B cell (primary cell): ENCODE results near the gene METTL21A. TPM values are rescaled to one million over a fixed set of nuclear protein-coding genes. Genes with fewer than 3 reads are reported as not detected.

Experiments
- ATAC-seq: fragments of 200-7000 bp; cut with Tn5 transposase; one replicate; pipeline ENCODE4 v1.10.0; 2021; ENCODE audit warnings: low read depth, mild to moderate bottlenecking, moderate number of reproducible peaks, moderate library complexity
- CTCF ChIA-PET: fragments of 350-600 bp; sonication (Branson Sonifier 250); formaldehyde crosslinking; loops from one replicate; lab custom pipeline; 2021; ENCODE audit warnings: antibody characterized with exemption, inconsistent platforms; lab: Charles Lee
- POLR2A ChIA-PET: fragments of 350-600 bp; sonication (Branson Sonifier 250); formaldehyde crosslinking; loops from one replicate; lab custom pipeline; 2021; ENCODE audit warnings: antibody characterized with exemption; lab: Charles Lee
- DNase-seq: peaks from one replicate; pipeline ENCODE4 v3.0.0; 2013
- H2AFZ ChIP-seq: 2 replicates; pipeline ENCODE4 v1.6.1; 2012; ENCODE audit warnings: mild to moderate bottlenecking, low read depth, low read length; ENCODE audit not compliant: insufficient read depth, poor library complexity, severe bottlenecking
- H3K27ac ChIP-seq, 2 donors: 1 replicate in 1 of 2; 2 replicates in 1 of 2; pipeline ENCODE4 v1.5.1; 2012 to 2013; ENCODE audit warnings: low read length in 2 of 2, mild to moderate bottlenecking in 2 of 2, moderate library complexity in 1 of 2
- H3K27me3 ChIP-seq, 4 experiments: fragments of 200-600 bp in 1 of 4; sonication (generic) in 1 of 4; replicated peaks in 1 of 4; 1 replicate in 2 of 4; 2 replicates in 2 of 4; pipeline versions ENCODE4 v1.6.1 to v1.7.0; 2013 to 2016; ENCODE audit warnings: low read length in 3 of 4, mild to moderate bottlenecking in 2 of 4, mixed read lengths in 1 of 4, moderate library complexity in 1 of 4; ENCODE audit not compliant: insufficient read depth in 4 of 4, control insufficient read depth in 3 of 4; ENCODE audit errors: control extremely low read depth in 1 of 4
- H3K36me3 ChIP-seq, 2 experiments: replicated peaks in 1 of 2; 1 replicate in 1 of 2; 2 replicates in 1 of 2; pipeline versions ENCODE4 v1.6.1 to v1.7.1; 2013; ENCODE audit warnings: low read length in 1 of 2; ENCODE audit not compliant: insufficient read depth in 2 of 2, control insufficient read depth in 1 of 2; ENCODE audit errors: control extremely low read depth in 1 of 2, extremely low read depth in 1 of 2
- H3K4me1 ChIP-seq, 2 donors: fragments of 200-600 bp in 1 of 2; sonication (generic) in 1 of 2; 1 replicate in 1 of 2; 2 replicates in 1 of 2; pipeline versions ENCODE4 v1.5.1 to v1.6.1; 2013 to 2017; ENCODE audit warnings: low read length in 2 of 2; ENCODE audit not compliant: control insufficient read depth in 2 of 2, insufficient read depth in 2 of 2
- H3K4me2 ChIP-seq: replicated peaks from 2 replicates; pipeline ENCODE3; 2012; ENCODE audit warnings: mild to moderate bottlenecking, low read depth, low read length; ENCODE audit not compliant: poor library complexity, severe bottlenecking
- H3K4me3 ChIP-seq, 5 experiments: fragments of 200-600 bp in 1 of 5; sonication (generic) in 1 of 5; 1 replicate in 3 of 5; 2 replicates in 2 of 5; pipeline versions ENCODE4 v1.5.1 to v1.7.0; 2011 to 2016; ENCODE audit warnings: low read length in 4 of 5, mild to moderate bottlenecking in 4 of 5, low read depth in 2 of 5, control low read depth in 1 of 5, moderate library complexity in 1 of 5; ENCODE audit not compliant: insufficient read depth in 1 of 5; ENCODE audit errors: control extremely low read depth in 1 of 5, extremely low read depth in 1 of 5
- H3K79me2 ChIP-seq: fragments of 200-600 bp; sonication (generic); one replicate; pipeline ENCODE4 v1.6.0; 2016; ENCODE audit warnings: low read length; ENCODE audit not compliant: control insufficient read depth, insufficient read depth
- H3K9ac ChIP-seq: fragments of 200-600 bp; sonication (generic); 2 replicates; pipeline ENCODE4 v1.6.1; 2017; ENCODE audit warnings: mild to moderate bottlenecking, low read length, moderate library complexity
- H3K9me3 ChIP-seq, 3 donors: one replicate each; pipeline versions ENCODE4 v1.6.1 to v1.7.1; 2013; ENCODE audit warnings: low read length in 2 of 3; ENCODE audit not compliant: control insufficient read depth in 2 of 3, insufficient read depth in 1 of 3; ENCODE audit errors: control extremely low read depth in 1 of 3
- H4K20me1 ChIP-seq: 2 replicates; pipeline ENCODE4 v1.6.0; 2012; ENCODE audit warnings: mild to moderate bottlenecking, low read length; ENCODE audit not compliant: insufficient read depth, control insufficient read depth, poor library complexity, severe bottlenecking
- H3K27ac Mint-ChIP-seq: one replicate; pipeline ENCODE4 v1.8.0; 2021; ENCODE audit warnings: mixed read lengths
- H3K27me3 Mint-ChIP-seq: one replicate; pipeline ENCODE4 v1.8.0; 2021; ENCODE audit warnings: mixed read lengths
- H3K4me1 Mint-ChIP-seq: one replicate; pipeline ENCODE4 v1.8.0; 2021; ENCODE audit warnings: mixed read lengths
- H3K4me3 Mint-ChIP-seq: one replicate; pipeline ENCODE4 v1.8.0; 2021; ENCODE audit warnings: mixed read lengths
- H3K9me3 Mint-ChIP-seq: one replicate; pipeline ENCODE4 v1.8.0; 2022; ENCODE audit warnings: mixed read lengths; ENCODE audit not compliant: insufficient read depth
- CTCF ChIP-seq: fragments of 200-600 bp; IDR thresholded peaks from one replicate; pipeline ENCODE4 v1.8.0; 2022; ENCODE audit warnings: antibody characterized with exemption, mild to moderate bottlenecking
- EZH2 ChIP-seq: IDR thresholded peaks from 2 replicates; pipeline ENCODE4 v1.6.1; 2012; ENCODE audit warnings: borderline replicate concordance, low read depth, mild to moderate bottlenecking, moderate library complexity, low read length; ENCODE audit not compliant: insufficient read depth, poor library complexity, severe bottlenecking
- WGBS: methylation state at CpG from one replicate; pipeline ENCODE4 v1.1.5; 2013; ENCODE audit warnings: missing lambda C conversion rate; ENCODE audit not compliant: insufficient coverage; 5-methylcytosine and 5-hydroxymethylcytosine counted together
- intact Hi-C: fragments of 100-400 bp; cut with micrococcal nuclease; formaldehyde crosslinking; loops from one replicate; pipeline ENCODE4 v1.10.0; 2022
- polyA plus RNA-seq: library from polyadenylated mRNA; depleted of rRNA; stranded (reverse); fragments of >200 nt; gene quantifications from 2 replicates; pipeline ENCODE4 v1.2.3, GENCODE V29; 2012
- total RNA-seq, 2 donors: library from RNA; stranded (reverse); fragments of 120-200 nt in 1 of 2; gene quantifications; 1 replicate in 1 of 2; 2 replicates in 1 of 2; pipeline versions ENCODE4 v1.2.3 to v1.2.4, GENCODE V29; 2013 to 2022

METTL21A gene
- total and polyA plus RNA-seq, 2 donors (not counting 1 experiment from before 2014, with no cell fraction given): 30.7 to 33.1 TPM

- no peak for TF ChIP-seq EZH2
- no peak for TF ChIP-seq CTCF
- no peak overlapping the region for H3K9ac ChIP-seq
- peak overlapping the region in 1 of 2 donors; percentile 36 for H3K27ac ChIP-seq
- H3K4me2 ChIP-seq: no peak overlapping the region
- peaks cover 0 to 3% of the 10 kb centered on the region in 2 donors for H3K4me1 ChIP-seq
- H2AFZ ChIP-seq: no peak overlapping the region
- ATAC-seq: no peak
- no peak for DNase-seq
- H3K27me3 ChIP-seq: no peaks in the 10 kb centered on the region
- no peaks in the 10 kb centered on the region for H3K27me3 Mint-ChIP-seq
- H3K27ac Mint-ChIP-seq: no peak overlapping the region
- WGBS: no CpG with 5 or more reads among the region's 5 CpGs
- intact Hi-C loops: no loop called here
- H3K9me3 ChIP-seq: no peaks in the 10 kb centered on the region
- peaks cover 2 to 5% of the 10 kb centered on the region in 2 experiments for H3K36me3 ChIP-seq
- ChIA-PET POLR2A (no interaction called here), CTCF (interaction anchor here (1.0 kb wide), 1 partner anchor 433 kb away, joined by 3 read pairs; no protein-coding TSS in a partner anchor)
- H3K4me3 Mint-ChIP-seq: no peak overlapping the region
- H3K4me1 Mint-ChIP-seq: peaks cover 17% of the 10 kb centered on the region
- H3K4me3 ChIP-seq: no peak overlapping the region
- H3K79me2 ChIP-seq: peaks cover 9% of the 10 kb centered on the region
- H4K20me1 ChIP-seq: peaks cover 6% of the 10 kb centered on the region
- no peaks in the 10 kb centered on the region for H3K9me3 Mint-ChIP-seq
These were observed 18.4 kb downstream of the METTL21A start for GRCh38 chr2:207606829-207607228.

DNA sequence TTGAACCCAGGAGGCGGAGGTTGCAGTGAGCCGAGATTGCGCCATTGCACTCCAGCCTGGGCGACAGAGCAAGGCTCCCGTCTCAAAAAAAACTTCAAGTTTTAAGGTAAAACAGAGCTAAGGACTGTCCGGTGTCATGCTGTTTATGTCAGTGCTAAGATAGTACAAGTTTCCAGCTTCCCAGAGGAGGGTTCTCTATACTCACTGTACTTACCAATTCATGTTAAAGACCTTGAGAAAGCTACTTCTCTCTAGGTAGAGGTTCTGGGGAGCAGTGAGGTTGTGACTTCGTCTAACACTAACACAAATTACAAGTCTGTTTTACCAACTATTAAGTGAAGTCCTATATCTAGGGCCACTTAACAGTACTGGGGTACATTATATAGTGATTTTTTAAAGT lies 18.8 kb downstream of the METTL21A start:
- H3K4me3 ChIP-seq: no peak overlapping the region
- H3K9ac ChIP-seq: no peak overlapping the region
- peaks cover 6% of the 10 kb centered on the region for H4K20me1 ChIP-seq
- H3K9me3 Mint-ChIP-seq: no peaks in the 10 kb centered on the region
- H3K9me3 ChIP-seq: no peaks in the 10 kb centered on the region
- CTCF ChIA-PET: no interaction called here
- intact Hi-C loops: no loop called here
- no peak for ATAC-seq
- H3K4me1 Mint-ChIP-seq: peaks cover 20% of the 10 kb centered on the region
- H3K4me3 Mint-ChIP-seq: no peak overlapping the region
- no peaks in the 10 kb centered on the region for H3K27me3 Mint-ChIP-seq
- peaks cover 2 to 7% of the 10 kb centered on the region in 2 experiments for H3K36me3 ChIP-seq
- no peak overlapping the region for H3K27ac Mint-ChIP-seq
- no CpG with 5 or more reads among the region's 7 CpGs for WGBS
- H3K4me2 ChIP-seq: no peak overlapping the region
- H2AFZ ChIP-seq: no peak overlapping the region
- TF ChIP-seq CTCF: no peak
- no peak for TF ChIP-seq EZH2
- peaks cover 9% of the 10 kb centered on the region for H3K79me2 ChIP-seq
- H3K4me1 ChIP-seq: peaks cover 0 to 3% of the 10 kb centered on the region in 2 donors
- no peak overlapping the region for H3K27ac ChIP-seq
- H3K27me3 ChIP-seq: no peaks in the 10 kb centered on the region
- POLR2A ChIA-PET: no interaction called here
- no peak for DNase-seq
